HFF-Myc (cell line): ENCODE data around the gene MAGEA4.
"Not testable (repeated sequence)": the region's sequence is repeated elsewhere in the genome, so short reads cannot be mapped to it uniquely, and the experiment has no call there.

Experiments
- DNase-seq: peaks from one replicate; pipeline ENCODE4 v3.0.0-alpha.2; 2011; ENCODE audit warnings: low read depth; ENCODE audit errors: extremely low read depth
- H3K4me3 ChIP-seq: replicated peaks from 2 replicates; pipeline ENCODE4 v1.5.1; 2011; ENCODE audit warnings: low read depth, mild to moderate bottlenecking, control low read depth, low read length
- CTCF ChIP-seq: IDR thresholded peaks from 2 replicates; pipeline ENCODE4 v1.5.1; 2012; ENCODE audit warnings: mild to moderate bottlenecking, low read depth, low read length, control low read depth; ENCODE audit errors: missing control alignments

The MAGEA4 gene

GRCh38 chrX:151912221-151912620 lies 468 bp upstream of the MAGEA4 start:
- TF ChIP-seq CTCF = no peak
- no peak for DNase-seq

GRCh38 chrX:151918736-151919135 lies 6.0 kb downstream of the MAGEA4 start:
- H3K4me3 ChIP-seq, DNase-seq: not testable (repeated sequence)

More at GRCh38 chrX:151912221-151912620, 468 bp upstream of the MAGEA4 start:
- H3K4me3 ChIP-seq = no peak overlapping the region

- no peak for DNase-seq
- no peak for TF ChIP-seq CTCF
These were observed 6.9 kb downstream of the MAGEA4 start for GRCh38 chrX:151919610-151920009.

GRCh38 chrX:151920101-151920500 lies 7.4 kb downstream of the MAGEA4 start:
- TF ChIP-seq CTCF = no peak
- no peak for DNase-seq
- H3K4me3 ChIP-seq = no peak overlapping the region

More at GRCh38 chrX:151919610-151920009, 6.9 kb downstream of the MAGEA4 start:
- H3K4me3 ChIP-seq = no peak overlapping the region

GRCh38 chrX:151920530-151920929 lies 7.8 kb downstream of the MAGEA4 start:
- TF ChIP-seq CTCF = no peak
- H3K4me3 ChIP-seq = no peak overlapping the region
- DNase-seq = no peak

- no peak for TF ChIP-seq CTCF
- DNase-seq = no peak
- H3K4me3 ChIP-seq = no peak overlapping the region
These were observed 8.6 kb downstream of the MAGEA4 start for GRCh38 chrX:151921292-151921691.

- TF ChIP-seq CTCF = no peak
- no peak overlapping the region for H3K4me3 ChIP-seq
- DNase-seq = no peak
These were observed 9.2 kb downstream of the MAGEA4 start for GRCh38 chrX:151921866-151922265.
